PC-9 (cell line): ENCODE results near the gene FSHB.

Experiments
- EZH2 ChIP-seq: fragments of 200-600 bp; sonication (generic); IDR thresholded peaks from 2 replicates; pipeline ENCODE4 v1.8.0; 2017; ENCODE audit warnings: antibody characterized with exemption, low read depth
- TF ChIP-seq, protein P1 (sequence below): fragments of 200-600 bp; sonication (generic); conservative IDR thresholded peaks from 2 replicates; pipeline ENCODE4 v1.6.1; 2017; ENCODE audit warnings: mixed run types, antibody characterized with exemption, mild to moderate bottlenecking, moderate library complexity

DNA sequence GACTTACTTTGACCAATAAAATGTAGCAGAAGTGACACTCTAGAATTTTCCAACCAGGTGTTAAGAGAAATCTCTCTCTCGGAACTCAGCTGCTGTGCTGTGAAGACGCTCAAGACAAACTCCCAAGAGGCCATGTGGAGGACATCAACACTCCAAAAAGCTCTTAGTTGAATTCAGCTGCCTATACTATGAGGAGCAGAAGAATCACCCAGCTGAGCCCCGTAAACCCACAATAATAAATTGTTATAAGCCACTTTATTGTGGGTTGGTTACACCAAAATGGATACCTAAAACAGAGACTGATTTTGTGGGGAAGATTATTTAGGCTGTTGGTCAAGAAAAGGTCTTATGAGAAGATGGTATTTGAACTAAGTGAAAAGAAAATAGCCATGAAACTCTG is 44.1 kb upstream of the FSHB start:
- TF ChIP-seq, protein P1, sequence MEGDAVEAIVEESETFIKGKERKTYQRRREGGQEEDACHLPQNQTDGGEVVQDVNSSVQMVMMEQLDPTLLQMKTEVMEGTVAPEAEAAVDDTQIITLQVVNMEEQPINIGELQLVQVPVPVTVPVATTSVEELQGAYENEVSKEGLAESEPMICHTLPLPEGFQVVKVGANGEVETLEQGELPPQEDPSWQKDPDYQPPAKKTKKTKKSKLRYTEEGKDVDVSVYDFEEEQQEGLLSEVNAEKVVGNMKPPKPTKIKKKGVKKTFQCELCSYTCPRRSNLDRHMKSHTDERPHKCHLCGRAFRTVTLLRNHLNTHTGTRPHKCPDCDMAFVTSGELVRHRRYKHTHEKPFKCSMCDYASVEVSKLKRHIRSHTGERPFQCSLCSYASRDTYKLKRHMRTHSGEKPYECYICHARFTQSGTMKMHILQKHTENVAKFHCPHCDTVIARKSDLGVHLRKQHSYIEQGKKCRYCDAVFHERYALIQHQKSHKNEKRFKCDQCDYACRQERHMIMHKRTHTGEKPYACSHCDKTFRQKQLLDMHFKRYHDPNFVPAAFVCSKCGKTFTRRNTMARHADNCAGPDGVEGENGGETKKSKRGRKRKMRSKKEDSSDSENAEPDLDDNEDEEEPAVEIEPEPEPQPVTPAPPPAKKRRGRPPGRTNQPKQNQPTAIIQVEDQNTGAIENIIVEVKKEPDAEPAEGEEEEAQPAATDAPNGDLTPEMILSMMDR: no peak
- TF ChIP-seq EZH2: no peak
